ENCODE measurements around the gene FOSB.
A peak's percentile ranks its signal among the peaks of the same experiment; 100 is the strongest.

The FOSB gene

GRCh38 chr19:45492627-45493470 lies 25.1 kb downstream of the FOSB start:
- Histone ChIP-seq H3K4me1 (ENCODE audit: control insufficient read depth, insufficient read depth, low read length, poor library complexity, severe bottlenecking) (peaks cover 24% of the 10 kb centered on the region), H3K27me3 (replicated peaks; ENCODE audit: control insufficient read depth, insufficient read depth, low read length, poor library complexity, severe bottlenecking) (peaks cover 10% of the 10 kb centered on the region), H3K27ac (ENCODE audit: insufficient read depth, low read length, poor library complexity, severe bottlenecking) (no peak overlapping the region), H3K9me3 (ENCODE audit: control insufficient read depth, low read length) (no peaks in the 10 kb centered on the region), H3K36me3 (ENCODE audit: control insufficient read depth, insufficient read depth, low read length) (no peaks in the 10 kb centered on the region), H3K4me3 (ENCODE audit: insufficient read depth, low read depth, low read length, poor library complexity, severe bottlenecking) (no peak overlapping the region)
- no peak for DNase-seq

GRCh38 chr19:45494261-45494916 lies 26.6 kb downstream of the FOSB start:
- peaks cover 39% of the 10 kb centered on the region for H3K4me1 ChIP-seq (ENCODE audit: control insufficient read depth, insufficient read depth, low read length, poor library complexity, severe bottlenecking)
- no peaks in the 10 kb centered on the region for H3K36me3 ChIP-seq (ENCODE audit: control insufficient read depth, insufficient read depth, low read length)
- no peak for DNase-seq
- no peaks in the 10 kb centered on the region for H3K9me3 ChIP-seq (ENCODE audit: control insufficient read depth, low read length)
- no peak overlapping the region for H3K4me3 ChIP-seq (ENCODE audit: insufficient read depth, low read depth, low read length, poor library complexity, severe bottlenecking)
- peaks cover 10% of the 10 kb centered on the region for H3K27me3 ChIP-seq (replicated peaks; ENCODE audit: control insufficient read depth, insufficient read depth, low read length, poor library complexity, severe bottlenecking)
- no peak overlapping the region for H3K27ac ChIP-seq (ENCODE audit: insufficient read depth, low read length, poor library complexity, severe bottlenecking)

- no peaks in the 10 kb centered on the region for H3K36me3 ChIP-seq (ENCODE audit: control insufficient read depth, insufficient read depth, low read length)
- H3K27me3 ChIP-seq (replicated peaks; ENCODE audit: control insufficient read depth, insufficient read depth, low read length, poor library complexity, severe bottlenecking): peaks cover 10% of the 10 kb centered on the region
- no peak for DNase-seq
- no peaks in the 10 kb centered on the region for H3K9me3 ChIP-seq (ENCODE audit: control insufficient read depth, low read length)
- no peak overlapping the region for H3K4me3 ChIP-seq (ENCODE audit: insufficient read depth, low read depth, low read length, poor library complexity, severe bottlenecking)
- H3K27ac ChIP-seq (ENCODE audit: insufficient read depth, low read length, poor library complexity, severe bottlenecking): no peak overlapping the region
- H3K4me1 ChIP-seq (ENCODE audit: control insufficient read depth, insufficient read depth, low read length, poor library complexity, severe bottlenecking): peaks cover 41% of the 10 kb centered on the region
Observed at GRCh38 chr19:45495178-45495577, 27.4 kb downstream of the FOSB start.

GRCh38 chr19:45496349-45496953 lies 28.7 kb downstream of the FOSB start:
- H3K4me1 ChIP-seq (ENCODE audit: control insufficient read depth, insufficient read depth, low read length, poor library complexity, severe bottlenecking): peaks cover 41% of the 10 kb centered on the region
- H3K27me3 ChIP-seq (replicated peaks; ENCODE audit: control insufficient read depth, insufficient read depth, low read length, poor library complexity, severe bottlenecking): peaks cover 10% of the 10 kb centered on the region
- no peak for DNase-seq
- H3K4me3 ChIP-seq (ENCODE audit: insufficient read depth, low read depth, low read length, poor library complexity, severe bottlenecking): peak overlapping the region; percentile 71
- no peak overlapping the region for H3K27ac ChIP-seq (ENCODE audit: insufficient read depth, low read length, poor library complexity, severe bottlenecking)
- no peaks in the 10 kb centered on the region for H3K9me3 ChIP-seq (ENCODE audit: control insufficient read depth, low read length)
- no peaks in the 10 kb centered on the region for H3K36me3 ChIP-seq (ENCODE audit: control insufficient read depth, insufficient read depth, low read length)

GRCh38 chr19:45497791-45498190 lies 30.0 kb downstream of the FOSB start:
- no peak for DNase-seq
- Histone ChIP-seq H3K4me3 (ENCODE audit: insufficient read depth, low read depth, low read length, poor library complexity, severe bottlenecking) (no peak overlapping the region), H3K4me1 (ENCODE audit: control insufficient read depth, insufficient read depth, low read length, poor library complexity, severe bottlenecking) (peaks cover 38% of the 10 kb centered on the region), H3K27me3 (replicated peaks; ENCODE audit: control insufficient read depth, insufficient read depth, low read length, poor library complexity, severe bottlenecking) (peaks cover 5% of the 10 kb centered on the region), H3K9me3 (ENCODE audit: control insufficient read depth, low read length) (no peaks in the 10 kb centered on the region), H3K36me3 (ENCODE audit: control insufficient read depth, insufficient read depth, low read length) (no peaks in the 10 kb centered on the region), H3K27ac (ENCODE audit: insufficient read depth, low read length, poor library complexity, severe bottlenecking) (no peak overlapping the region)

GRCh38 chr19:45498411-45499195 lies 30.8 kb downstream of the FOSB start, which contains the start of gene PPM1N:
Gene PPM1N, plus strand, starts transcription at chr19:45498443. Its CDS starts 30 bp downstream, at chr19:45498473.
- H3K9me3 ChIP-seq (ENCODE audit: control insufficient read depth, low read length): no peaks in the 10 kb centered on the region
- peak within 1 kb of the TSS; percentile 2 for H3K27ac ChIP-seq (ENCODE audit: insufficient read depth, low read length, poor library complexity, severe bottlenecking)
- H3K27me3 ChIP-seq (replicated peaks; ENCODE audit: control insufficient read depth, insufficient read depth, low read length, poor library complexity, severe bottlenecking): no peaks in the 10 kb centered on the region
- peaks cover 31% of the 10 kb centered on the region for H3K4me1 ChIP-seq (ENCODE audit: control insufficient read depth, insufficient read depth, low read length, poor library complexity, severe bottlenecking)
- peak in 2 of 3 donors; percentile 37 to 44 for DNase-seq
- peak within 1 kb of the TSS; percentile 47 for H3K4me3 ChIP-seq (ENCODE audit: insufficient read depth, low read depth, low read length, poor library complexity, severe bottlenecking)
- H3K36me3 ChIP-seq (ENCODE audit: control insufficient read depth, insufficient read depth, low read length): no peaks in the 10 kb centered on the region

- H3K4me1 ChIP-seq (ENCODE audit: control insufficient read depth, insufficient read depth, low read length, poor library complexity, severe bottlenecking): peaks cover 31% of the 10 kb centered on the region
- peak in 2 of 3 donors; percentile 47 to 54 for DNase-seq
- H3K4me3 ChIP-seq (ENCODE audit: insufficient read depth, low read depth, low read length, poor library complexity, severe bottlenecking): peak overlapping the region; percentile 47
Observed at GRCh38 chr19:45499196-45500180, 31.7 kb downstream of the FOSB start.

GRCh38 chr19:45500918-45501729 lies 33.3 kb downstream of the FOSB start:
- no peak overlapping the region for H3K27ac ChIP-seq (ENCODE audit: insufficient read depth, low read length, poor library complexity, severe bottlenecking)
- H3K36me3 ChIP-seq (ENCODE audit: control insufficient read depth, insufficient read depth, low read length): no peaks in the 10 kb centered on the region
- H3K4me3 ChIP-seq (ENCODE audit: insufficient read depth, low read depth, low read length, poor library complexity, severe bottlenecking): no peak overlapping the region
- DNase-seq: no peak
- H3K27me3 ChIP-seq (replicated peaks; ENCODE audit: control insufficient read depth, insufficient read depth, low read length, poor library complexity, severe bottlenecking): no peaks in the 10 kb centered on the region
- no peaks in the 10 kb centered on the region for H3K9me3 ChIP-seq (ENCODE audit: control insufficient read depth, low read length)
- H3K4me1 ChIP-seq (ENCODE audit: control insufficient read depth, insufficient read depth, low read length, poor library complexity, severe bottlenecking): peaks cover 34% of the 10 kb centered on the region

More at GRCh38 chr19:45499196-45500180, 31.7 kb downstream of the FOSB start:
- H3K9me3 ChIP-seq (ENCODE audit: control insufficient read depth, low read length): no peaks in the 10 kb centered on the region
- H3K27me3 ChIP-seq (replicated peaks; ENCODE audit: control insufficient read depth, insufficient read depth, low read length, poor library complexity, severe bottlenecking): no peaks in the 10 kb centered on the region
- no peak overlapping the region for H3K27ac ChIP-seq (ENCODE audit: insufficient read depth, low read length, poor library complexity, severe bottlenecking)
- no peaks in the 10 kb centered on the region for H3K36me3 ChIP-seq (ENCODE audit: control insufficient read depth, insufficient read depth, low read length)

All from effector memory CD4-positive, alpha-beta T cell (primary cell).